Right lobe of liver (tissue), 6 donors: ENCODE data around the gene CLCF1. TPM values are rescaled to one million over a fixed set of nuclear protein-coding genes. Genes with fewer than 3 reads are reported as not detected.

Experiments
- ATAC-seq, 4 donors: fragments of 200-7000 bp; cut with Tn5 transposase; one replicate each; pipeline ENCODE4 v1.9.1; 2020; ENCODE audit warnings: mild to moderate bottlenecking in 4 of 4, moderate library complexity in 4 of 4
- DNase-seq, 3 donors: peaks; one replicate each; pipeline ENCODE4 v3.0.0-alpha.2; 2020
- H3K27ac ChIP-seq, 3 donors: fragments of 200-600 bp; one replicate each; pipeline ENCODE4 v1.8.0; 2022
- H3K27me3 ChIP-seq, 2 donors: fragments of 200-600 bp; one replicate each; pipeline ENCODE4 v1.8.0; 2022
- H3K36me3 ChIP-seq, 4 donors: fragments of 200-600 bp; sonication (generic) in 1 of 4; one replicate each; pipeline versions ENCODE4 v1.5.1 to v1.8.0; 2017 to 2022; ENCODE audit warnings: control low read depth in 1 of 4
- H3K4me1 ChIP-seq, 4 donors: fragments of 200-600 bp; sonication (generic) in 1 of 4; one replicate each; pipeline versions ENCODE4 v1.5.1 to v1.8.0; 2017 to 2022; ENCODE audit warnings: control low read depth in 1 of 4
- H3K4me3 ChIP-seq, 3 donors: fragments of 200-600 bp; one replicate each; pipeline ENCODE4 v1.8.0; 2022
- H3K9me3 ChIP-seq, 4 donors: fragments of 200-600 bp; sonication (generic) in 1 of 4; one replicate each; pipeline versions ENCODE4 v1.5.1 to v1.8.0; 2017 to 2022; ENCODE audit warnings: control low read depth in 1 of 4
- CTCF ChIP-seq, 4 donors: fragments of 200-600 bp in 3 of 4; fragments of 450-650 bp in 1 of 4; IDR thresholded peaks; one replicate each; pipeline versions ENCODE4 v1.5.1 to v1.8.0; 2016 to 2022; ENCODE audit warnings: antibody characterized with exemption in 4 of 4, mild to moderate bottlenecking in 2 of 4
- POLR2A ChIP-seq: fragments of 450-650 bp; IDR thresholded peaks from one replicate; pipeline ENCODE4 v1.6.1; 2017; ENCODE audit warnings: antibody characterized with exemption, mild to moderate bottlenecking
- WGBS: methylation state at CpG from one replicate; pipeline ENCODE4 v1.1.6; 2018; ENCODE audit warnings: low coverage, low lambda C conversion rate; ENCODE audit not compliant: insufficient coverage; ENCODE audit errors: missing lambda C conversion rate; 5-methylcytosine and 5-hydroxymethylcytosine counted together
- intact Hi-C, 2 donors: fragments of 100-400 bp; cut with DNase I; formaldehyde crosslinking; loops; one replicate each; pipeline versions ENCODE4 v1.11.2 to v1.14.1; 2022
- total RNA-seq, 6 experiments: library from RNA; depleted of rRNA in 2 of 6; stranded (reverse); fragments of >200 nt in 2 of 6; fragmentation: NEBNext Ultra II Directional in 3 of 6; extraction: Animal tissue kit (Norgen Biotek cat#: 25700) in 3 of 6; gene quantifications; one replicate each; pipeline versions ENCODE4 v1.1.0 to v1.2.4, GENCODE V29; 2016 to 2023
- donor health status: DM: no; HTN: yes; CAD: no.
- donor health status: DM: no; HTN: no; CAD: no.
- donor health status: DM: no; HTN: no; CAD: no.
- donor health status: DM: no; HTN: yes; CAD: no.
- donor health status: DM: no; HTN: yes; CAD: no.

The CLCF1 gene
- total RNA-seq, 6 experiments from 2014 or later = 0.44 to 3.8 (median 1.3) TPM

DNA sequence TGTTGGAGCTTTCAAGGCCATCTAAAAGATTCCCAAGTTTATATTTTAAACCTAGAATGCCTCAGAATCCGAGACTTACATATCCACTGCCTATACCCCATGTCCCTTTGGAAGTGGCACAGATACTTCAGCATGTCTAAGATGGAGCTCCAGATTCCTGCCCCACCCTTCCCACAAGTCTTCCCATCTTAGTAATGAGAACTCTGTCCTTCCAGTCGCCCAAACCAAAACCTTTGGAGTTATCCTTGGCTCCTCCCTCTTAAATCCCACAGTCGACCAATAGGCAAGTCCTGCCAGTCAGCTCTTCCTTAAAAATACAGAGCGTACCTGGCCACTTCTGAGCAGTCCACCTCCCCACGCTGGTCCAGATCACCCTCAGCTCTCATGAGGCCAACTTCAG lies 24.4 kb downstream of the CLCF1 start:
- Histone ChIP-seq H3K4me1 (peaks cover 0 to 21% (median 11%) of the 10 kb centered on the region in 4 donors), H3K27ac (no peak overlapping the region), H3K4me3 (no peak overlapping the region), H3K36me3 (no peaks in the 10 kb centered on the region), H3K9me3 (no peaks in the 10 kb centered on the region), H3K27me3 (no peaks in the 10 kb centered on the region)
- no peak for DNase-seq
- TF ChIP-seq CTCF (IDR thresholded peaks at IDR 0.05) = no peak
- no peak for TF ChIP-seq POLR2A
- WGBS = 77% methylated on average over 5 of the region's 5 CpGs
- intact Hi-C loops = loop anchor here in 1 of 2 donors (5.0 kb wide), 1 partner anchor 33 kb away; no protein-coding TSS in a partner anchor
- no peak for ATAC-seq

DNA sequence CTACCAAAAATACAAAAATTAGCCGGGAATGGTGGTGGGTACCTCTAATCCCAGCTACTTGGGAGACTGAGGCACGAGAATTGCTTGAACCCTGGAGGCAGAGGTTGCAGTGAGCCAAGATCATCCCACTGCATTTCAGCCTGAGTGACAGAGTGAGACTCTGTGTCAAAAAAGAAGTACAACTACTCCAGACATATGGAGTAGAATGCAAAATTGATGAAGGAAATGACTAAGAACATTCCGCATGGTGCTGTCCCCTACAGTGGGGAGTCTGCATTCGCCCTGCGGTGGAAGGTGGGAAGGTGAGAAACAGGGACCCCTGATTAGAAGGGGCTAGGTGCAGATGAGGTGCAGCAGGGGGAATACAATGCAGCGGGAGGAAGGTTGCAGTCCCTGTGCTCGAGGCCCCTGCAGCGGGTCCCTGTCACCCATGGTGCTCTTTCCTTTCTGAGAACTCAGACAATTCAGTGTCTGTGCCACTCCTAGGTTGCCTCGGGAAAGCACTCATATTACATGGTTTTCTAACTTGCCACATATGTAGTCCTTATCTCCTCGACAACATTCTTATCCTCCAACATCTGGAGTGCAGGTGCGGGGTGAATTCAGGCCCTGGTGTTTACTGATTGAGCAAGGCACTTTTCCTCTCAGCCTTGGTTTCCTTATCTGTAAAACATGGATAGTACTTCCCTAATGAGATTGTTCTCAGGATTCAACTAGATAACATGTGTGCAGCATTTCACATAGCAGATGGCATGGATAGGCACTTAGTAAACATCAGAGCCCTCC lies 25.2 kb downstream of the CLCF1 start:
- no peak for ATAC-seq
- intact Hi-C loops = loop anchor here in 1 of 2 donors (5.0 kb wide), 1 partner anchor 34 kb away; no protein-coding TSS in a partner anchor
- Histone ChIP-seq H3K4me3 (no peak overlapping the region), H3K27ac (no peak overlapping the region), H3K4me1 (peaks cover 0 to 18% (median 9%) of the 10 kb centered on the region in 4 donors), H3K27me3 (no peaks in the 10 kb centered on the region), H3K9me3 (no peaks in the 10 kb centered on the region), H3K36me3 (no peaks in the 10 kb centered on the region)
- no peak for TF ChIP-seq POLR2A
- TF ChIP-seq CTCF (IDR thresholded peaks at IDR 0.05) = no peak
- DNase-seq = no peak
- 78% methylated on average over 8 of the region's 11 CpGs for WGBS

GRCh38 chr11:67345920-67346819 lies 27.2 kb downstream of the CLCF1 start:
- Histone ChIP-seq H3K4me3 (no peak overlapping the region), H3K27me3 (no peaks in the 10 kb centered on the region), H3K4me1 (peaks cover 0 to 4% (median 2%) of the 10 kb centered on the region in 4 donors), H3K27ac (no peak overlapping the region), H3K36me3 (no peaks in the 10 kb centered on the region), H3K9me3 (no peaks in the 10 kb centered on the region)
- no peak for DNase-seq
- intact Hi-C loops = loop anchor here in 1 of 2 donors (5.0 kb wide), 1 partner anchor 36 kb away; no protein-coding TSS in a partner anchor
- no peak for TF ChIP-seq POLR2A
- TF ChIP-seq CTCF (IDR thresholded peaks at IDR 0.05) = peak; percentile 44 to 57 (median 52)
- WGBS = 42% methylated on average over 5 of the region's 7 CpGs
- peak; percentile 22 to 73 (median 42) for ATAC-seq

GRCh38 chr11:67345247-67345919 lies 28.0 kb downstream of the CLCF1 start:
- Histone ChIP-seq H3K4me1 (no peaks in the 10 kb centered on the region), H3K36me3 (no peaks in the 10 kb centered on the region), H3K4me3 (no peak overlapping the region), H3K27ac (no peak overlapping the region), H3K9me3 (no peaks in the 10 kb centered on the region), H3K27me3 (no peaks in the 10 kb centered on the region)
- TF ChIP-seq CTCF (IDR thresholded peaks at IDR 0.05) = no peak
- no peak for TF ChIP-seq POLR2A
- ATAC-seq = peak in 2 of 4 donors; percentile 7 to 16
- no peak for DNase-seq
- 79% methylated on average over 3 of the region's 8 CpGs for WGBS
- intact Hi-C loops = loop anchor here in 1 of 2 donors (5.0 kb wide), 1 partner anchor 37 kb away; no protein-coding TSS in a partner anchor
